ENCODE measurements around the gene CDON. TPM values are rescaled to one million over a fixed set of nuclear protein-coding genes. Genes with fewer than 3 reads are reported as not detected.

The CDON gene
- total and polyA plus RNA-seq, 2 donors from 2014 or later: 0.45 to 4.0 TPM

GRCh38 chr11:126063507-126063852 lies 814 bp upstream of the CDON start:
- Histone ChIP-seq H3K36me3 (ENCODE audit: control insufficient read depth in 2 of 3, insufficient read depth in 3 of 3, low read length in 3 of 3) (no peaks in the 10 kb centered on the region), H3K4me3 (ENCODE audit: low read length in 3 of 3) (peak overlapping the region; percentile 21 to 74 (median 55)), H3K9me3 (ENCODE audit: control insufficient read depth in 2 of 3, insufficient read depth in 1 of 3, low read length in 3 of 3) (no peaks in the 10 kb centered on the region), H3K4me1 (ENCODE audit: control insufficient read depth in 2 of 3, insufficient read depth in 2 of 3, low read depth in 1 of 3, low read length in 3 of 3) (peaks cover 0 to 9% (median 2%) of the 10 kb centered on the region in 3 donors), H3K27me3 (ENCODE audit: control insufficient read depth, insufficient read depth, low read length) (no peaks in the 10 kb centered on the region), H3K27ac (ENCODE audit: low read depth in 2 of 2, low read length in 2 of 2) (no peak overlapping the region), H3K9ac (ENCODE audit: low read length in 3 of 3) (no peak overlapping the region)
- no peak for TF ChIP-seq CTCF (IDR thresholded peaks at IDR 0.05; ENCODE audit: borderline replicate concordance, extremely low read depth, insufficient read depth)
- FAIRE-seq (no peak), DNase-seq (no peak)
- intact Hi-C loops (cut with DNase I): no loop called here

GRCh38 chr11:126061707-126062678 lies 673 bp downstream of the CDON start:
- H3K4me1 ChIP-seq (ENCODE audit: control insufficient read depth in 2 of 3, insufficient read depth in 2 of 3, low read depth in 1 of 3, low read length in 3 of 3): peaks cover 0 to 9% (median 2%) of the 10 kb centered on the region in 3 donors
- H3K9ac ChIP-seq (ENCODE audit: low read length in 3 of 3): peak overlapping the region in 1 of 3 donors; percentile 16
- peak; percentile 44 for TF ChIP-seq CTCF (IDR thresholded peaks at IDR 0.05; ENCODE audit: borderline replicate concordance, extremely low read depth, insufficient read depth)
- no peaks in the 10 kb centered on the region for H3K36me3 ChIP-seq (ENCODE audit: control insufficient read depth in 2 of 3, insufficient read depth in 3 of 3, low read length in 3 of 3)
- FAIRE-seq (no peak), DNase-seq (peak; percentile 65 to 89 (median 81))
- no peak overlapping the region for H3K27ac ChIP-seq (ENCODE audit: low read depth in 2 of 2, low read length in 2 of 2)
- no peaks in the 10 kb centered on the region for H3K9me3 ChIP-seq (ENCODE audit: control insufficient read depth in 2 of 3, insufficient read depth in 1 of 3, low read length in 3 of 3)
- no peaks in the 10 kb centered on the region for H3K27me3 ChIP-seq (ENCODE audit: control insufficient read depth, insufficient read depth, low read length)
- H3K4me3 ChIP-seq (ENCODE audit: low read length in 3 of 3): peak overlapping the region; percentile 36 to 57 (median 48)
- intact Hi-C loops (cut with DNase I): no loop called here

GRCh38 chr11:126060757-126061171 lies 1.9 kb downstream of the CDON start:
- FAIRE-seq (no peak), DNase-seq (peak in 3 of 5 donors; percentile 22 to 77 (median 76))
- intact Hi-C loops (cut with DNase I): no loop called here
- H3K36me3 ChIP-seq (ENCODE audit: control insufficient read depth in 2 of 3, insufficient read depth in 3 of 3, low read length in 3 of 3): no peaks in the 10 kb centered on the region
- H3K9me3 ChIP-seq (ENCODE audit: control insufficient read depth in 2 of 3, insufficient read depth in 1 of 3, low read length in 3 of 3): no peaks in the 10 kb centered on the region
- peaks cover 0 to 9% (median 2%) of the 10 kb centered on the region in 3 donors for H3K4me1 ChIP-seq (ENCODE audit: control insufficient read depth in 2 of 3, insufficient read depth in 2 of 3, low read depth in 1 of 3, low read length in 3 of 3)
- no peak overlapping the region for H3K9ac ChIP-seq (ENCODE audit: low read length in 3 of 3)
- no peaks in the 10 kb centered on the region for H3K27me3 ChIP-seq (ENCODE audit: control insufficient read depth, insufficient read depth, low read length)
- no peak overlapping the region for H3K27ac ChIP-seq (ENCODE audit: low read depth in 2 of 2, low read length in 2 of 2)
- TF ChIP-seq CTCF (IDR thresholded peaks at IDR 0.05; ENCODE audit: borderline replicate concordance, extremely low read depth, insufficient read depth): no peak
- H3K4me3 ChIP-seq (ENCODE audit: low read length in 3 of 3): no peak overlapping the region
